Measurements from ENCODE around the gene DPP6.

- TF ChIP-seq, protein P1, sequence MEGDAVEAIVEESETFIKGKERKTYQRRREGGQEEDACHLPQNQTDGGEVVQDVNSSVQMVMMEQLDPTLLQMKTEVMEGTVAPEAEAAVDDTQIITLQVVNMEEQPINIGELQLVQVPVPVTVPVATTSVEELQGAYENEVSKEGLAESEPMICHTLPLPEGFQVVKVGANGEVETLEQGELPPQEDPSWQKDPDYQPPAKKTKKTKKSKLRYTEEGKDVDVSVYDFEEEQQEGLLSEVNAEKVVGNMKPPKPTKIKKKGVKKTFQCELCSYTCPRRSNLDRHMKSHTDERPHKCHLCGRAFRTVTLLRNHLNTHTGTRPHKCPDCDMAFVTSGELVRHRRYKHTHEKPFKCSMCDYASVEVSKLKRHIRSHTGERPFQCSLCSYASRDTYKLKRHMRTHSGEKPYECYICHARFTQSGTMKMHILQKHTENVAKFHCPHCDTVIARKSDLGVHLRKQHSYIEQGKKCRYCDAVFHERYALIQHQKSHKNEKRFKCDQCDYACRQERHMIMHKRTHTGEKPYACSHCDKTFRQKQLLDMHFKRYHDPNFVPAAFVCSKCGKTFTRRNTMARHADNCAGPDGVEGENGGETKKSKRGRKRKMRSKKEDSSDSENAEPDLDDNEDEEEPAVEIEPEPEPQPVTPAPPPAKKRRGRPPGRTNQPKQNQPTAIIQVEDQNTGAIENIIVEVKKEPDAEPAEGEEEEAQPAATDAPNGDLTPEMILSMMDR (IDR thresholded peaks at IDR 0.05): no peak
- TF ChIP-seq POLR2A (IDR thresholded peaks at IDR 0.05): no peak
Measured at GRCh38 chr7:154679379-154680053, 627.3 kb downstream of the DPP6 start.
